Measurements from ENCODE around the gene BOLA2B.
A peak's percentile ranks its signal among the peaks of the same experiment; 100 is the strongest.
"Not testable (repeated sequence)": the region's sequence is repeated elsewhere in the genome, so short reads cannot be mapped to it uniquely, and the experiment has no call there.

BOLA2B gene

DNA sequence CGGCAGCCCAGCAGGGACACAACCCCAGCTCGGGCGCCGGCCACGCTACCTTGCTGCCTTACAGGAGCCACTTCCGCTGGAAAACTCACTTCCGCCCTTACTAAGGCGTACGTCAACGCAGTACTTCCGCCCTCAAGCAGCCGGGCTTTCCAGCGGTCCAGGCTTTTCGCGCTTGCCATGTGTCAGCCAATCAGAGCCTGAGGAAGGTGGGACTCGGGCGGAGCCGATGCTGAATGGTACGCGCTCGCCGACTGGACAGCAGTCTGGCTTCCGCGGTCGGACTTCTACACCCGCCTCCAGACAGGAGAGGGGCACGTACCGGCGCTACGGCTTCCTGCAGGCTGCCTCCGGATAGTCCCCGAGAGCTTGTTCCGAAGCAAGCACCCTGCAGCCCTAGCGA is at the start of gene BOLA2B, which contains the start of gene SLX1A:
BOLA2B (minus strand) TSS at position 52 of the 400 bp plus-strand sequence. CDS start 71 bp downstream, outside the sequence.
SLX1A (plus strand) TSS at position 261 of the 400 bp plus-strand sequence. CDS start 210 bp downstream, outside the sequence.
- DNase-seq, result not testable (repeated sequence)

DNA sequence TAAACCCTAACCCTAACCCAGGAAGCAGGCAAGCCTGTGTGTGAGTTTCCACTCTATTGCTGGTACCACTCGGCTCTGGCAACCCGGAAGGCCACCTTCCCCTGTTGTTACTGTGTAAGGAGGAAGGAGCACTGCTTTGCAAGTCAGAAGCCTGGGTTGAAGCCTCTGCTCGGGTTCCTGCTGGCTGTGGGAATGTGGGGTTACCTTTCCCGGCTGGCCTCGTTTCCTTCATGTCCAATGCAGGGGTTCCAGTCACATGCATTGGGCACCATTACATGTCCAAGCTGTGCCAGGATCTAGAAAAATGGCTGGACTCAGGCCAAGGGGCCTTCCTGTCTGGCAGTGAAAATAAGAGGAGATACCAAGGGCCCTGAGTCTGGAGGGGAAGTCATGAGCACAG is 23.6 kb upstream of the BOLA2B start:
- DNase-seq, result not testable (repeated sequence)

DNA sequence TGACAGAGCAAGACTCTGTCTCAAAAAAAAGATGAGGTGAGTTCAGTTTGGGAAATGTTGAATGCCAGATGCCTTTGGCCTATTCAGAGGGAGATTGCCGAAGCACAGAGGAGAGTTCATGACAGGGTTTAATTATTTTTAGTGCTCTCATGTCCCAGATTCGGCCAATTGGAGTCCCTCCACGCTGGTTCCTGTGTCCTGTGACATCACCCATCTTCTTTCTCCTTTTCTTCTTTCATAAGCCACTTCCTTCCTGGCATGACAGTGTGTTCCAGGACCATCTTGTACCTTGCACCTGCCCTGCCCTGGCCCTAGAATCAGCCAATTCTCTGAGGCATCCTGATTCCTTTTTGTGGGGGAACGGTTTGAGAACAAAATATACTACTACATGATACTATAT is 17.9 kb upstream of the BOLA2B start:
- not testable (repeated sequence) for DNase-seq

DNA sequence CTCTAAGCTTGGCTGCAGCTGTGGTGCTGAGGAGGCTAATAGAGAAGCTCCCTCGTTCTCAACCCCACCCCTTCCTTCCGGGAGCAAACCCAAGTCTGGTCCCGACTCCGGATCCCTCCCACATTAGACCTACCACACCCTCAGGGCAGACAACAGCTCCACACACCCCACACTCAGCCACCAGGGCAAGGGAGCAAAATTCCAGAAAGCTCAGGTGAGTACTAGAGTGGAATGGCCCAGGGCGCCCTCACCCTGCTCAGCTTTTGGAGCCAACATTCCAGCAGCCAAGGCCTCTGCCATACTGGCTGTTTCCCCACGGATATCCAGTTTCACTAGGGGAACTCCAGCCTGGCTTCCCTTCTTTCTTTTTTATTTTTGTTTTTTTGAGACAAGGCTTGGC is 15.6 kb upstream of the BOLA2B start:
- not testable (repeated sequence) for DNase-seq

DNA sequence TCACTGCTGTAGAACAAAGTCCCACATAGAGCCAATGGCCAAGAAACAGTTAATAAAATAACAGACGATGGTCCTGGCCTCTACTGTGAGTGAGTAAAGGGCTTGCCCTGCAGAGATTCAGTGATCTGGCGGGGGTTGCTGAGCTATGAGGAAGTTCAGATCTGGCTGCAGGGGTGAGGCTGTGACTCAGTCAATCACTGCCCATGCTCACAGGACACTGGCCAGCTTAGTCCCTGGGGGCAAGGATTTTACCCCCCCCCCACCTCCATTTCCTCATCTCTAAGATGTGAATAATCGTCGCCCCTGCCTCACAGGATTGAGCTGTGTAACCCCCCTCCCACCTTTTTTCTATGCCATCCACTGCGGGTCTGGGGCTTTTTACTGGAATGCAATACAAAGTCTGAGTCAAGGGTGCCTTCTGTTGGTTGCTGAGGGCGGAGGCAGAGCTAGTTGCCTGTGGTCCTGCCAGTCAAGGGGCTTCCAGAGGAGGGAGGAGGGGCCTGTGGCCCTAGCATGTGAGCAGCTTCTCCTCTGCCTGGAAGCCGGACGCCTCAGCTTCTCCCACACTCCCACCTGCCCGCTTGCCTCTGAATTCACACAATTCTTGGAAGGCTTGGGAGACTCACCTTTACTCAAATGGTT is 13.7 kb upstream of the BOLA2B start:
- not testable (repeated sequence) for DNase-seq

DNA sequence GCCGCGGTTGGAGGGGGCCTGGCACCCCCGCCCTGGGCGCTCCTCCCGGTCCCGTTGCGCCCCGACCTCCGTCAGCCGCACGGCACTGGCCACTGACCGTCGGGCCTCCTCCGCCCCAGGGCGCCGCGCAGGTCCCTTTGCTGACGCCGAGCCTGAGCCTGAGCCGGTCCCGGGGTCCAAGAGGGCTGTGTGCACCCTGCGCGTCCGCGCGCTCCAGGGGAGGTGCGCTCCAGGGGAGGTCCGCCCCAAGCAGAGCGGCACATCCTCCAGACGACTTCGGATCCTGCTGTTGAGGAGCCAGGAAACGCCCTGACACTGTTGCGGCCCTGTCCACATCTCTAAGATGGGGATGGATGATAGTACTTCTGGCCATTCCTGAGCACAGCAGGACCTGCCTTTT is 12.8 kb upstream of the BOLA2B start:
- not testable (repeated sequence) for DNase-seq

DNA sequence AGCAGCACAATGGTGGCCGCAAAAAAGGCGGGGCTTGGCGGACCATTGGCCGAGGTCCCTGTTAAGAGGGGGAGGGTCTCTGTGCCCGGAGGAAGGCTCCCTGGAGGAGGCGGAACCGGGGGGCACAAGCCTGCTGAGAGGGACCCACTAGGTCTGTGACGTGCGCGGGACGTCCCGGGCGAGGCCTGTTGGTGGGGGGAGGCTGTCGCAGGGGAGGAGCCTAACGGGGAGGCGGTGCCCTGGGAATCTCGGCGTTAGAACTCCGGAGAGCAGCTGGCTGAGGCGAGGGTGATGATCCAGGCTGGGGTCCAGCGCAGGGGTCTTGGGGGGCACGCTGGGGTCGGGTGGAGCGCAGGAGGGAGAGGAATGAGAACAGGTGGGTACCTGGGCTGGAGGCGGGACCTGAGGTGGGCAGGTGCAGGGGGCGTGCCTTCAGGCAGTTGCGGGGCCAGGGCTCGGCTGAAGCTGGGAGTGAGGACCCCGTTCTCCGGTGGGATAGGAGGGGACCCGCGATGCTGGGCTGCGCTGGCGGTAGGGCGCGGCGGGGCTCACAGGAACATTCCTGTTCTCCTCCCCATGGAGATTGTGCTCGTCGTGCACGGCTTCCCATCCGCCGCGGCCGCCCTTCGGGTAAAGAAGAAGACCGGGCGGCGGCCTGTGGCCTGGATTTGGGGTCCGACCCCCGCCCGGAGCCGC is 12.2 kb upstream of the BOLA2B start:
- DNase-seq, result not testable (repeated sequence)

GRCh38 chr16:30199608-30200343 is 6.3 kb upstream of the BOLA2B start:
- not testable (repeated sequence) for DNase-seq

- not testable (repeated sequence) for DNase-seq
Measured at GRCh38 chr16:30199049-30199448, 5.6 kb upstream of the BOLA2B start, which contains the start of gene SULT1A3. Gene SULT1A3 (plus strand): TSS chr16:30199255. CDS start chr16:30200729, 1,474 bp downstream.

DNA sequence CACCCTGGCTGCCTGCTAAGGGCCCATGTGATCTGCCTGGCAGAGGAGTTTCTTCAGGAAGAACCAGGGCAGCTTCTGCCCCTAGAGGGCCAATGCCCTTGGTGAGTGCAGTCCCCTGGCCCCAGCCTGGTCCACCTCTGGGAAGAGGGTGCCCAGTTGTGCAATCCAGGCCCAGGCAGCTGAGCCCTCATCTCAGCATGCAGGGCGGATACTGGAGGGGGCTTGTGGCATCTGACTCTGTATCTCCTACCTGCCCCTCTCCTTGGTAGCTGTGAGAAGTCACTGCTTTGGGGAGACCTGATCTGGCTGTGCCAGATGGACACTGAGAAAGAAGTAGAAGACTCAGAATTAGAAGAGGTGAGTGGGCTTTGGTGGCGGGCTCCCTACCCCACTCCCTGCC is 3.5 kb upstream of the BOLA2B start:
- not testable (repeated sequence) for DNase-seq

GRCh38 chr16:30194172-30194925 is 883 bp upstream of the BOLA2B start:
- DNase-seq, result not testable (repeated sequence)

GRCh38 chr16:30193098-30193497 is 368 bp downstream of the BOLA2B start:
- DNase-seq, result not testable (repeated sequence)

- DNase-seq, result not testable (repeated sequence)
Measured at GRCh38 chr16:30191158-30191557, 2.3 kb downstream of the BOLA2B start.

DNA sequence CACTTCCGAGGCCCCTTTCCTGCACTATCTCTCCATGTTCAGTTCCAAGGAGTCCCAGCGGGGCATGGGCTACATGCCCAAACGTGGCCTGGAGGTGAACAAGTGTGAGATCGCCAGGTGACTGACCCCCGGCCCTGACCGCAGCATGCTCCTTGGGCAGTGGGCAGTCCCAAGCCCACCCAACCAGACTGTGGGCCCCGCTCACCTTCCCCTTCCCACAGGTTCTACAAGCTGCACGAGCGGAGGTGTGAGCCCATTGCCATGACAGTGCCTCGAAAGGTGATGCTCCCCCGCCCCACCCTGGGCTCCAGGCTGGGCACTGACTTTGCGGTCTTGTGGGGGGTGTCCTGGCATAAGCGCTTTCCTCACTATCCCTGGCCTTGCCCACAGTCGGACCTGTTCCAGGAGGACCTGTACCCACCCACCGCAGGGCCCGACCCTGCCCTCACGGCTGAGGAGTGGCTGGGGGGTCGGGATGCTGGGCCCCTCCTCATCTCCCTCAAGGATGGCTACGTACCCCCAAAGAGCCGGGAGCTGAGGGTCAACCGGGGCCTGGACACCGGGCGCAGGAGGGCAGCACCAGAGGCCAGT is 5.4 kb downstream of the BOLA2B start:
- no peak for DNase-seq

DNA sequence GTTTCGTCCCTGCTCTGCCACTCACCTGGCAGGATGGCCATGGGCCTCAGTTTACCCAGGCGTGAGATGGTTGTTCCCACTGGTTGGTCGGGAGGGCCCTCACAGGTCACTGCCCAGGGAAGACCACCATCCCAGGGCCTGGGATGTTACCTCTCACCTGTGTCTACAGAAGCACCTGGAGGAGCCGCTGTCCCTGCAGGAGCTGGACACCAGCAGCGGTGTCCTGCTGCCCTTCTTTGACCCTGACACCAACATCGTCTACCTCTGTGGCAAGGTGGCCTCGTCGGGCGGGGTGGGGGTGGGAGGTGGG is 6.0 kb downstream of the BOLA2B start:
- no peak for DNase-seq

GRCh38 chr16:30186782-30187555 is 6.5 kb downstream of the BOLA2B start:
- DNase-seq, result peak; percentile 88

GRCh38 chr16:30186444-30186781 is 7.1 kb downstream of the BOLA2B start:
- DNase-seq, result no peak

DNA sequence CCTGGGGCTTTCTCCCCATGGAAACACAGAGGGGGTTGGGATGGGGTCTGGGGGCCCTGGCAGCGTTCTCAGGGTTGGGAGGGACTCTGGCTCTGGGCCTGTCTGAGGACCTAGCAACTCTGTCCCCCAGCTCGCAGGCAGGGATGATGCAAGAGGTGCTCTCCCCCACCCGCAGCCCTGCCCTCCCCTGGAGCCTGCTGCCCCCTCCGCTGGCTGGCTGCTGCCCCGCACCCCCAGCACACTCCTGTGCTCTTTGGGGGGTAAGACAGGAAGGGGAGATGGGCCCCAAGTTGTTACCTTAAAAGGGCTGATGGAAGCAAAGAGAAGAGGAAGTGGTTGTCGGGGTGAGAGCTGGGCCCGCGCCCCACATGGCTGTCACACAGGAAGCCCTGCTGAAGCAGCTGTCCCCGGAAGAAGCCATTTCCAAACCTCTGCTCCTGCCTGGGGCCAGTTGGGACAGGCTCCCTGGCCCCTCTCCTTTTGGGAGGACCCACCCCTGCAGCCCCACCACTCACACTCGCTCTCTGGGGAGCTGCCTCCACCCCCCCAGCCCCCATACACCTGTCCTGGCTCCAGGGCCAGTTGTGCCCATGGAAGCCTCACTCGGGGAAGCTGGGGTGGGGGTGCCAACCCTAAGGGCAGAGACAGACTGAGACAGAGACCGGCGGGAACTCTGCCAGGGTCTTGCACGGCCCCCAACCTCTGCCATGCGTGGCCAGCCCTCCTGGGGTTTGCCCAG is 7.6 kb downstream of the BOLA2B start:
- DNase-seq, result peak; percentile 91

- no peak for DNase-seq
Measured at GRCh38 chr16:30184891-30185682, 8.4 kb downstream of the BOLA2B start.

Measured in CD4-positive, alpha-beta T cell treated with Interleukin-21 for 1 hour (primary cell).